ENCODE results near the gene RNH1.
A peak's percentile ranks its signal among the peaks of the same experiment; 100 is the strongest.

GRCh38 chr11:537622-538430 is 30.8 kb upstream of the RNH1 start:
- TF ChIP-seq, protein P1, sequence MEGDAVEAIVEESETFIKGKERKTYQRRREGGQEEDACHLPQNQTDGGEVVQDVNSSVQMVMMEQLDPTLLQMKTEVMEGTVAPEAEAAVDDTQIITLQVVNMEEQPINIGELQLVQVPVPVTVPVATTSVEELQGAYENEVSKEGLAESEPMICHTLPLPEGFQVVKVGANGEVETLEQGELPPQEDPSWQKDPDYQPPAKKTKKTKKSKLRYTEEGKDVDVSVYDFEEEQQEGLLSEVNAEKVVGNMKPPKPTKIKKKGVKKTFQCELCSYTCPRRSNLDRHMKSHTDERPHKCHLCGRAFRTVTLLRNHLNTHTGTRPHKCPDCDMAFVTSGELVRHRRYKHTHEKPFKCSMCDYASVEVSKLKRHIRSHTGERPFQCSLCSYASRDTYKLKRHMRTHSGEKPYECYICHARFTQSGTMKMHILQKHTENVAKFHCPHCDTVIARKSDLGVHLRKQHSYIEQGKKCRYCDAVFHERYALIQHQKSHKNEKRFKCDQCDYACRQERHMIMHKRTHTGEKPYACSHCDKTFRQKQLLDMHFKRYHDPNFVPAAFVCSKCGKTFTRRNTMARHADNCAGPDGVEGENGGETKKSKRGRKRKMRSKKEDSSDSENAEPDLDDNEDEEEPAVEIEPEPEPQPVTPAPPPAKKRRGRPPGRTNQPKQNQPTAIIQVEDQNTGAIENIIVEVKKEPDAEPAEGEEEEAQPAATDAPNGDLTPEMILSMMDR (IDR thresholded peaks at IDR 0.05) = peak in 1 of 7 experiments; percentile 7
- no peak for TF ChIP-seq POLR2A (IDR thresholded peaks at IDR 0.05)

Data from body of pancreas (tissue), 4 donors.